HepG2 (cell line): ENCODE data around the gene ANKS1A. TPM values are rescaled to one million over a fixed set of nuclear protein-coding genes. Genes with fewer than 3 reads are reported as not detected.

Experiments used
- polyA plus RNA-seq, 8 experiments: library from polyadenylated mRNA; depleted of rRNA in 3 of 8; stranded (reverse) in 7 of 8; unstranded in 1 of 8; fragments of >200 nt; fragmentation: Illumina TruSeq in 4 of 8; extraction: Trizol in 4 of 8; gene quantifications; 2 replicates each; pipeline versions ENCODE4 v1.2.1 to v1.2.3, GENCODE V29; 2011 to 2016; ENCODE audit warnings: low read depth in 4 of 8, missing spikeins in 1 of 8, mixed read lengths in 1 of 8; ENCODE audit not compliant: insufficient read depth in 1 of 8
- total RNA-seq, 5 experiments: library from RNA; depleted of rRNA; stranded (reverse); fragments of >200 nt; fragmentation: Illumina TruSeq; extraction: Trizol; gene quantifications; 2 replicates each; pipeline ENCODE4 v1.2.3, GENCODE V29; 2016; ENCODE audit warnings: low read depth in 1 of 5
- TF ChIP-seq, protein P1 (sequence below): sonication (generic); formaldehyde crosslinking; IDR thresholded peaks from 2 replicates; pipeline ENCODE4 v1.4.0; 2020; ENCODE audit warnings: mild to moderate bottlenecking, missing genetic modification reagents
- TF ChIP-seq, protein P2 (sequence below): sonication (generic); formaldehyde crosslinking; IDR thresholded peaks from 2 replicates; pipeline ENCODE4 v1.5.1; 2020; ENCODE audit warnings: mild to moderate bottlenecking, moderate library complexity, missing genetic modification reagents

ANKS1A gene
- total and polyA plus RNA-seq, 2 of the 13 experiments (the other 11 are each of a cell fraction or from before 2014, with no cell fraction given), result 7.2 to 15.1 TPM

DNA sequence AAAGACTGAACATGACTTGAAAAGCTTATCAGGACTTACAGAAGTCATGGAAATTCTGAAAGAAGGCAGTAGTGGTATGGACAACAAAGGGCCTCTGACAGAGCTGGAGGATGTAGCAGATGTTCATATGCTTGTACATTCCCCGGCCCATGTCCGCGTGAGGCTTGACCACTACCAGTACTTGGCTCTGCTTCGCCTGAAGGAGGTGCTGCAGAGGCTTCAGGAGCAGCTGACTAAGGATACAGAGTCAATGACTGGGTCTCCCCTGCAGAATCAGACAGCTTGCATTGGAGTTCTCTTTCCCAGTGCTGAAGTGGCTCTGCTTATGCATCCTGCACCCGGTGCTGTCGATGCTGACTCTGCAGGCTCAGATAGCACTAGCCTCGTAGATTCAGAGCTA is 30.4 kb upstream of the ANKS1A start (continued):
- TF ChIP-seq, protein P1, sequence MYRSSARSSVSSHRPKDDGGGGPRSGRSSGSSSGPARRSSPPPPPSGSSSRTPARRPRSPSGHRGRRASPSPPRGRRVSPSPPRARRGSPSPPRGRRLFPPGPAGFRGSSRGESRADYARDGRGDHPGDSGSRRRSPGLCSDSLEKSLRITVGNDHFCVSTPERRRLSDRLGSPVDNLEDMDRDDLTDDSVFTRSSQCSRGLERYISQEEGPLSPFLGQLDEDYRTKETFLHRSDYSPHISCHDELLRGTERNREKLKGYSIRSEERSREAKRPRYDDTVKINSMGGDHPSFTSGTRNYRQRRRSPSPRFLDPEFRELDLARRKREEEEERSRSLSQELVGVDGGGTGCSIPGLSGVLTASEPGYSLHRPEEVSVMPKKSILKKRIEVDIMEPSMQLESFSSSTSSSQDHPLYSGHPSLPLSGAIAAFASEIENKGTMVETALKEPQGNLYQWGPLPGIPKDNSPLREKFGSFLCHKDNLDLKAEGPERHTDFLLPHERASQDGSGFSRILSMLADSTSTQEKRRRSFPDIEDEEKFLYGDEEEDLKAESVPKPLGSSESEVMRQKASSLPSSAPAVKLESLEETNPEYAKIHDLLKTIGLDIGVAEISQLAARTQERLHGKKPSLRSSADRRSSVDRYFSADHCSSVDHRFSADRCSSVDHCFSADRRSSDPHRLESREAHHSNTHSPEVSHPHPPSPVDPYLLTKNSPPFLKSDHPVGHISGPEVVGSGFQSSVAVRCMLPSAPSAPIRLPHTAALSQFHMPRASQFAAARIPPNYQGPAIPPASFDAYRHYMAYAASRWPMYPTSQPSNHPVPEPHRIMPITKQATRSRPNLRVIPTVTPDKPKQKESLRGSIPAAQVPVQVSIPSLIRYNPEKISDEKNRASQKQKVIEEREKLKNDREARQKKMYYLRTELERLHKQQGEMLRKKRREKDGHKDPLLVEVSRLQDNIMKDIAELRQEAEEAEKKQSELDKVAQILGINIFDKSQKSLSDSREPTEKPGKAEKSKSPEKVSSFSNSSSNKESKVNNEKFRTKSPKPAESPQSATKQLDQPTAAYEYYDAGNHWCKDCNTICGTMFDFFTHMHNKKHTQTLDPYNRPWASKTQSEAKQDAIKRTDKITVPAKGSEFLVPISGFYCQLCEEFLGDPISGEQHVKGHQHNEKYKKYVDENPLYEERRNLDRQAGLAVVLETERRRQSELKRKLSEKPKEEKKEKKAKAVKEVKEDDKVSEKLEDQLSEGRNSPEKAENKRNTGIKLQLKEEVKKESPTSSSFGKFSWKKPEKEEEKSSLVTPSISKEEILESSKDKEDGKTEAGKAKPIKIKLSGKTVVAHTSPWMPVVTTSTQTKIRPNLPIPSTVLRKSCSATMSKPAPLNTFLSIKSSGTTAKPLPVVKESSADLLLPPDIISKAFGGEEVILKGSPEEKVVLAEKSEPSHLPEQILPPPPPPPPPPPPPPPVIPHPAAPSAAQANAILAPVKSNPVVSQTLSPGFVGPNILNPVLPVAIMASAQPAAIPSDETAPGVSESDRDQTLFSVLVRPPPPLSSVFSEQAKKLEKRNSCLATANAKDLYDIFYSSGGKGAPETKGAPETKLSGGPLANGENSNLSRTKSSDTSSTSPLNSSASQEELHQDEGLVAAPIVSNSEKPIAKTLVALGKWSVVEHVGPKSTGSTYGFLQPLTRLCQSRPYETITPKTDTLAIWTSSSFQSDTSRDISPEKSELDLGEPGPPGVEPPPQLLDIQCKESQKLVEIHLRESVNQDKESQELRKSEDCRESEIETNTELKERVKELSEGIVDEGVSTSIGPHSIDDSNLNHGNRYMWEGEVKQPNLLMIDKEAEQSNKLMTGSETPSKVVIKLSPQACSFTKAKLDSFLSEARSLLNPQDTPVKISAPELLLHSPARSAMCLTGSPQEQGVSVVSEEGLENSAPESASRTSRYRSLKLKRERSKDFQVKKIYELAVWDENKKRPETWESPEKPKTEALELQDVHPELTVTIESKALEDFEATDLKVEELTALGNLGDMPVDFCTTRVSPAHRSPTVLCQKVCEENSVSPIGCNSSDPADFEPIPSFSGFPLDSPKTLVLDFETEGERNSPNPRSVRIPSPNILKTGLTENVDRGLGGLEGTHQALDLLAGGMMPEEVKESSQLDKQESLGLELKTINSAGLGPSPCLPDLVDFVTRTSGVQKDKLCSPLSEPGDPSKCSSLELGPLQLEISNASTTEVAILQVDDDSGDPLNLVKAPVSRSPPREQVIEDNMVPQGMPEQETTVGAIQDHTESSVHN, result no peak
- TF ChIP-seq, protein P2, sequence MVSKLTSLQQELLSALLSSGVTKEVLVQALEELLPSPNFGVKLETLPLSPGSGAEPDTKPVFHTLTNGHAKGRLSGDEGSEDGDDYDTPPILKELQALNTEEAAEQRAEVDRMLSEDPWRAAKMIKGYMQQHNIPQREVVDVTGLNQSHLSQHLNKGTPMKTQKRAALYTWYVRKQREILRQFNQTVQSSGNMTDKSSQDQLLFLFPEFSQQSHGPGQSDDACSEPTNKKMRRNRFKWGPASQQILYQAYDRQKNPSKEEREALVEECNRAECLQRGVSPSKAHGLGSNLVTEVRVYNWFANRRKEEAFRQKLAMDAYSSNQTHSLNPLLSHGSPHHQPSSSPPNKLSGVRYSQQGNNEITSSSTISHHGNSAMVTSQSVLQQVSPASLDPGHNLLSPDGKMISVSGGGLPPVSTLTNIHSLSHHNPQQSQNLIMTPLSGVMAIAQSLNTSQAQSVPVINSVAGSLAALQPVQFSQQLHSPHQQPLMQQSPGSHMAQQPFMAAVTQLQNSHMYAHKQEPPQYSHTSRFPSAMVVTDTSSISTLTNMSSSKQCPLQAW (CRISPR knock-in tag), result no peak
- TF ChIP-seq, all 625 proteins: peak for 2
